Neural progenitor cell (in vitro differentiated cells): ENCODE measurements around the gene NDUFB2. TPM values are rescaled to one million over a fixed set of nuclear protein-coding genes. Genes with fewer than 3 reads are reported as not detected.

Source experiments
- DNase-seq: peaks from one replicate; pipeline ENCODE4 v3.0.0-alpha.2; 2016; ENCODE audit warnings: low spot score
- H2AFZ ChIP-seq: fragments of 200-600 bp; sonication (generic); replicated peaks from 2 replicates; pipeline ENCODE4 v1.6.1; 2016; ENCODE audit warnings: antibody characterized with exemption
- H3F3A ChIP-seq: fragments of 200-600 bp; sonication (generic); 2 replicates; pipeline ENCODE4 v1.6.1; 2016; ENCODE audit warnings: antibody characterized with exemption, low read depth
- H3K27ac ChIP-seq: fragments of 200-600 bp; sonication (generic); 2 replicates; pipeline ENCODE4 v1.5.1; 2016; ENCODE audit warnings: mild to moderate bottlenecking
- H3K27me3 ChIP-seq: fragments of 200-600 bp; sonication (generic); 2 replicates; pipeline ENCODE4 v1.6.1; 2016; ENCODE audit warnings: mild to moderate bottlenecking, moderate library complexity
- H3K36me3 ChIP-seq: fragments of 200-600 bp; sonication (generic); 2 replicates; pipeline ENCODE4 v1.5.1; 2016
- H3K4me1 ChIP-seq: fragments of 200-600 bp; sonication (generic); 2 replicates; pipeline ENCODE4 v1.6.1; 2016; ENCODE audit warnings: mixed run types
- H3K4me2 ChIP-seq: fragments of 200-600 bp; sonication (generic); 2 replicates; pipeline ENCODE4 v1.6.1; 2016
- H3K4me3 ChIP-seq: fragments of 200-600 bp; sonication (generic); 2 replicates; pipeline ENCODE4 v1.5.1; 2016
- H3K79me2 ChIP-seq: fragments of 200-600 bp; sonication (generic); 2 replicates; pipeline ENCODE4 v1.6.1; 2016; ENCODE audit warnings: low read depth
- H3K9ac ChIP-seq: fragments of 200-600 bp; sonication (generic); 2 replicates; pipeline ENCODE4 v1.6.1; 2016
- H3K9me3 ChIP-seq: fragments of 200-600 bp; sonication (generic); 2 replicates; pipeline ENCODE4 v1.5.1; 2016; ENCODE audit warnings: low read depth
- H4K20me1 ChIP-seq: fragments of 200-600 bp; sonication (generic); 2 replicates; pipeline ENCODE4 v1.6.1; 2016; ENCODE audit warnings: low read depth
- H3K27ac Mint-ChIP-seq: 3 replicates; pipeline ENCODE4 v1.8.0; 2021; ENCODE audit warnings: mixed read lengths
- H3K27me3 Mint-ChIP-seq: 2 replicates; pipeline ENCODE4 v1.8.0; 2022; ENCODE audit warnings: low read depth, mild to moderate bottlenecking, inconsistent platforms, moderate library complexity, mixed read lengths; ENCODE audit not compliant: insufficient read depth
- H3K36me3 Mint-ChIP-seq: 3 replicates; pipeline ENCODE4 v1.8.0; 2021; ENCODE audit warnings: mixed read lengths
- H3K4me1 Mint-ChIP-seq: 3 replicates; pipeline ENCODE4 v1.8.0; 2021; ENCODE audit warnings: mixed read lengths
- H3K4me3 Mint-ChIP-seq: 3 replicates; pipeline ENCODE4 v1.8.0; 2021; ENCODE audit warnings: mild to moderate bottlenecking, moderate library complexity, mixed read lengths
- H3K9me3 Mint-ChIP-seq: 3 replicates; pipeline ENCODE4 v1.8.0; 2020; ENCODE audit warnings: mixed read lengths
- CTCF ChIP-seq: fragments of 200-600 bp; sonication (generic); IDR thresholded peaks from 2 replicates; pipeline ENCODE4 v1.5.1; 2017; ENCODE audit warnings: antibody characterized with exemption, mild to moderate bottlenecking
- EZH2 ChIP-seq: fragments of 200-600 bp; sonication (generic); IDR thresholded peaks from 2 replicates; pipeline ENCODE4 v1.6.1; 2017; ENCODE audit warnings: antibody characterized with exemption, mild to moderate bottlenecking, moderate library complexity
- EZH2phosphoT487 ChIP-seq: fragments of 200-600 bp; sonication (generic); IDR thresholded peaks from 2 replicates; pipeline ENCODE4 v1.6.1; 2017; ENCODE audit warnings: antibody characterized with exemption
- total RNA-seq: library from RNA; depleted of rRNA; stranded (reverse); fragments of >200 nt; gene quantifications from 2 replicates; pipeline ENCODE4 v1.2.3, GENCODE V29; 2015; ENCODE audit warnings: low replicate concordance

Gene NDUFB2
- total RNA-seq, 1 donor from 2014 or later, result 241 TPM

DNA sequence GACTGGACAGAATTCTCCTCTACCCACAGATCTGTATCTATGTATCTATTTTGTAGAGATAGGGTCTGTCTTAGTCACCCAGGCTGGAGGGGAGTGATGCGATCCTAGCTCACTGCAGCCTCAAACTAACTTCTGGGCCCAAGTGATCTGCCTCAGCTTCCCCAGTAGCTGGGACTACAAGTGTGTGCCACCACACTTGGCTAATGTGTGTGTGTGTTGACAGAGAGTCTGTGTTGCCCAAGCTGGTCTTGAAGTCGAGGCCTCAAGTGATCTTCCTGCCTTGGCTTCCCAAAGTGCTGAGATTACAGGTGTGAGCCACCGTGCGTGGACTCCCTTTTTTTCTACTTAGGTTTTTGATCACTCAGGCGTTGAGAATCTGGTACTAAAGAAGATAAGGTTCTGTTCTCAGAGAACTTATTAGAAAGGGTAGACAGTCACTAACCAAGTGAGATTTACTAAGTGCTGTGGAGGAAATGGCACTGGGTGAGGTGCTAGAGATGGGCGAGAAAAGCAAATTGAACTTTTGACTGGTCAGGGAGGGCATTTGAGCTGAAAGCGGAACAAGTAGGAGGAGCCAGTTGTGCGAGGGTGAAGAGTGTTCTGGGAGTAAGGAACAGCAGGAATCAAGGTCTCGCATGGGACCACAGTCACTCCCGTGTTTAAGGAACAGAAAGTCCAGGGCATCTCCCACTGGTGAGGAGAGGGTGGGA lies 18.0 kb downstream of the NDUFB2 start:
- Mint-ChIP-seq H3K4me1 (no peaks in the 10 kb centered on the region), H3K27me3 (no peaks in the 10 kb centered on the region), H3K4me3 (no peak overlapping the region), H3K36me3 (peaks cover 23% of the 10 kb centered on the region), H3K9me3 (peaks cover 18% of the 10 kb centered on the region), H3K27ac (no peak overlapping the region)
- no peaks in the 10 kb centered on the region for H3F3A ChIP-seq
- TF ChIP-seq EZH2phosphoT487 (no peak), EZH2 (no peak), CTCF (no peak)
- no peaks in the 10 kb centered on the region for H3K4me1 ChIP-seq
- H3K9ac ChIP-seq, result no peak overlapping the region
- no peaks in the 10 kb centered on the region for H4K20me1 ChIP-seq
- no peaks in the 10 kb centered on the region for H3K27me3 ChIP-seq
- H3K79me2 ChIP-seq, result no peaks in the 10 kb centered on the region
- no peak overlapping the region for H3K27ac ChIP-seq
- DNase-seq, result no peak
- H3K4me2 ChIP-seq, result no peak overlapping the region
- no peak overlapping the region for H2AFZ ChIP-seq
- H3K36me3 ChIP-seq, result no peaks in the 10 kb centered on the region
- no peaks in the 10 kb centered on the region for H3K9me3 ChIP-seq
- no peak overlapping the region for H3K4me3 ChIP-seq

DNA sequence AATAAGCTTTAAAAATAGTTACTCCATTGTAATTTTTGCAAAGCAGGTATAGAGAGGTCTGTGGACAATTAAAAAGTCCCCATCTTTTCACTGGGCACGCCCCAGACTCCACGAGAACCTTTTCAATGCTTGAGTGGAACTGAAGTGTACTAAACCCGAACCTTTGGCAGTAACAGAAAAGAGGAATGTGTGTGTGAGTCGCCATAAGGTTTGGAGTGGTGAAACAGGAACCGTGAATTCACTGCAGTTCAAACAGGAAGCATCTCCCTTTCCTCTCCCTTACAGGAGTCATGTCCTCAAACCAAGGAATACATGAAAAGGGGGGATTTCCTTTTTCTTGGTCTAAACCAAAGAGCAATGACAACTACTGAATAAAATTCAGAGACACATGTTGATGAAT lies 23.2 kb downstream of the NDUFB2 start:
- Histone ChIP-seq H3K79me2 (no peaks in the 10 kb centered on the region), H3K4me3 (no peak overlapping the region), H3K4me2 (no peak overlapping the region), H3K27me3 (no peaks in the 10 kb centered on the region), H3K9me3 (no peaks in the 10 kb centered on the region), H3K4me1 (no peaks in the 10 kb centered on the region), H3F3A (no peaks in the 10 kb centered on the region), H2AFZ (no peak overlapping the region), H4K20me1 (no peaks in the 10 kb centered on the region), H3K9ac (no peak overlapping the region), H3K36me3 (no peaks in the 10 kb centered on the region), H3K27ac (no peak overlapping the region)
- Mint-ChIP-seq H3K4me1 (no peaks in the 10 kb centered on the region), H3K27ac (no peak overlapping the region), H3K36me3 (peaks cover 10% of the 10 kb centered on the region), H3K9me3 (peaks cover 1% of the 10 kb centered on the region), H3K27me3 (no peaks in the 10 kb centered on the region), H3K4me3 (no peak overlapping the region)
- TF ChIP-seq EZH2phosphoT487 (no peak), CTCF (no peak), EZH2 (no peak)
- DNase-seq, result no peak

GRCh38 chr7:140722254-140722653 lies 25.7 kb downstream of the NDUFB2 start:
- Histone ChIP-seq H3K36me3 (no peaks in the 10 kb centered on the region), H3K9me3 (no peaks in the 10 kb centered on the region), H4K20me1 (no peaks in the 10 kb centered on the region), H3K79me2 (no peaks in the 10 kb centered on the region), H3F3A (peaks cover 12% of the 10 kb centered on the region), H3K4me2 (no peak overlapping the region), H3K9ac (no peak overlapping the region), H3K27me3 (no peaks in the 10 kb centered on the region), H3K4me1 (peaks cover 5% of the 10 kb centered on the region), H2AFZ (no peak overlapping the region), H3K4me3 (no peak overlapping the region), H3K27ac (no peak overlapping the region)
- Mint-ChIP-seq H3K27me3 (no peaks in the 10 kb centered on the region), H3K9me3 (no peaks in the 10 kb centered on the region), H3K36me3 (peaks cover 4% of the 10 kb centered on the region), H3K4me3 (no peak overlapping the region), H3K4me1 (no peaks in the 10 kb centered on the region), H3K27ac (no peak overlapping the region)
- no peak for DNase-seq
- no peak for TF ChIP-seq CTCF
- TF ChIP-seq EZH2phosphoT487, result no peak
- no peak for TF ChIP-seq EZH2
